GM23248 (cell line): ENCODE measurements around the gene POLA2. TPM values are rescaled to one million over a fixed set of nuclear protein-coding genes. Genes with fewer than 3 reads are reported as not detected.
"Not testable (repeated sequence)": the region's sequence is repeated elsewhere in the genome, so short reads cannot be mapped to it uniquely, and the experiment has no call there.

Source experiments
- DNase-seq: peaks from one replicate; pipeline ENCODE4 v3.0.0-alpha.2; 2015
- H2AFZ ChIP-seq: fragments of 200-600 bp; sonication (generic); 2 replicates; pipeline ENCODE4 v1.6.1; 2016; ENCODE audit warnings: antibody characterized with exemption
- H3F3A ChIP-seq: fragments of 200-600 bp; sonication (generic); 2 replicates; pipeline ENCODE4 v1.6.1; 2016; ENCODE audit warnings: mild to moderate bottlenecking, antibody characterized with exemption, mixed run types; ENCODE audit not compliant: insufficient read depth
- H3K27ac ChIP-seq: fragments of 200-600 bp; sonication (generic); 2 replicates; pipeline ENCODE4 v1.5.1; 2016; ENCODE audit warnings: mild to moderate bottlenecking
- H3K27me3 ChIP-seq: fragments of 200-600 bp; sonication (generic); replicated peaks from 2 replicates; pipeline ENCODE4 v1.6.1; 2016; ENCODE audit warnings: mild to moderate bottlenecking; ENCODE audit not compliant: insufficient read depth
- H3K36me3 ChIP-seq: fragments of 200-600 bp; sonication (generic); 2 replicates; pipeline ENCODE4 v1.6.1; 2016; ENCODE audit warnings: low read depth, mild to moderate bottlenecking
- H3K4me1 ChIP-seq: fragments of 200-600 bp; sonication (generic); 2 replicates; pipeline ENCODE4 v1.6.1; 2016; ENCODE audit warnings: mild to moderate bottlenecking; ENCODE audit not compliant: insufficient read depth
- H3K4me2 ChIP-seq: fragments of 200-600 bp; sonication (generic); one replicate; pipeline ENCODE4 v1.6.1; 2016; ENCODE audit warnings: mild to moderate bottlenecking; ENCODE audit not compliant: unreplicated experiment
- H3K4me3 ChIP-seq: fragments of 200-600 bp; sonication (generic); 2 replicates; pipeline ENCODE4 v1.5.1; 2016; ENCODE audit warnings: mild to moderate bottlenecking
- H3K79me2 ChIP-seq: fragments of 200-600 bp; sonication (generic); 2 replicates; pipeline ENCODE4 v1.6.1; 2016; ENCODE audit warnings: mild to moderate bottlenecking; ENCODE audit not compliant: insufficient read depth
- H3K9ac ChIP-seq: fragments of 200-600 bp; sonication (generic); 2 replicates; pipeline ENCODE4 v1.6.1; 2016; ENCODE audit warnings: mild to moderate bottlenecking
- H3K9me2 ChIP-seq: fragments of 200-600 bp; sonication (generic); 2 replicates; pipeline ENCODE4 v1.6.1; 2016; ENCODE audit warnings: mixed run types, mild to moderate bottlenecking, moderate library complexity; ENCODE audit not compliant: insufficient read depth
- H3K9me3 ChIP-seq: fragments of 200-600 bp; sonication (generic); one replicate; pipeline ENCODE4 v1.6.1; 2017; ENCODE audit warnings: low read depth
- H4K20me1 ChIP-seq: fragments of 200-600 bp; sonication (generic); 2 replicates; pipeline ENCODE4 v1.6.0; 2016; ENCODE audit not compliant: insufficient read depth
- EZH2 ChIP-seq: fragments of 200-600 bp; sonication (generic); IDR thresholded peaks from 2 replicates; pipeline ENCODE4 v1.6.1; 2018; ENCODE audit warnings: antibody characterized with exemption, mild to moderate bottlenecking; ENCODE audit not compliant: insufficient read depth, poor library complexity, severe bottlenecking
- EZH2phosphoT487 ChIP-seq: fragments of 200-600 bp; sonication (generic); IDR thresholded peaks from 2 replicates; pipeline ENCODE4 v1.6.1; 2018; ENCODE audit warnings: antibody characterized with exemption, moderate library complexity, mild to moderate bottlenecking, low read depth; ENCODE audit not compliant: insufficient read depth
- WGBS, 2 experiments: methylation state at CpG; one replicate each; pipeline ENCODE4 v1.1.6; 2015 to 2017; ENCODE audit warnings: low lambda C conversion rate in 2 of 2, low coverage in 1 of 2; ENCODE audit errors: missing lambda C conversion rate in 2 of 2; 5-methylcytosine and 5-hydroxymethylcytosine counted together
- in situ Hi-C: fragments of 300-500 bp; cut with MboI; formaldehyde crosslinking; loops from 2 replicates; pipeline ENCODE4 v1.15.0; 2020
- polyA plus RNA-seq: library from polyadenylated mRNA; unstranded; fragments of >200 nt; fragmentation: Nextera tagmentation; extraction: Ambion mirVana; gene quantifications from 2 replicates; pipeline ENCODE4 v1.2.1, GENCODE V29; 2016
- total RNA-seq: library from RNA; depleted of rRNA; stranded (reverse); fragments of >200 nt; shearing (Covaris generic); gene quantifications from 2 replicates; pipeline ENCODE4 v1.2.3, GENCODE V29; 2014

The POLA2 gene
- total and polyA plus RNA-seq, 2 experiments from 2014 or later, result 8.6 to 8.7 TPM

DNA sequence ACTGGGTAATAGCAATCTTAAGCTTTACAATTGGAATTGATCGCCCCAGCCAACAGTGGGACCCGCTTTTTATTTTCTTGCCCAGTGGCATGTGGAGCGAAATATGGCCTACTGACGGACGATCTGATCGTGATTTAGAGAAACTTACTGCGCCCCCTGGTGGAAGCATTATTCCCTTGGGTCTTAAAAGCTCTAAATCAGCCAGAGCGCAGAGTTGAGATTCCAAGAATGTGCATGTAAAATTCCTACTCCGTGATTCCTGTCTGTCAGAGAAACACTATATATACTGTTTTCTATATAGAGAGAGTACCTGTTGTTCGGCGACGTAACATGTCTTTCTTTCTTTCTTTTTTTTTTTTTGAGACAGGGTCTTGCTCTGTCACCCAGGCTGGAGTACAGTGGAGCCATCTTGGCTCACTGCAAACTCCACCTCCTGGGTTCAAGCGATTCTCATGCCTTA lies 68.2 kb downstream of the POLA2 start:
- no peak for TF ChIP-seq EZH2
- TF ChIP-seq EZH2phosphoT487, result no peak
- peak overlapping the region; percentile 68 for H2AFZ ChIP-seq
- peaks cover 4% of the 10 kb centered on the region; the same call in 1 of the 2 replicates for H3K4me1 ChIP-seq
- H3K9ac ChIP-seq, result peak overlapping the region; percentile 39
- H3F3A ChIP-seq, result peaks cover 46% of the 10 kb centered on the region
- H3K27me3 ChIP-seq, result no peaks in the 10 kb centered on the region
- peak overlapping the region; percentile 41; the same call in 1 of the 2 replicates for H3K27ac ChIP-seq
- peak overlapping the region; percentile 32 for H3K4me2 ChIP-seq
- WGBS, 2 experiments, result 2 to 3% methylated on average over 13 of the region's 13 CpGs
- H3K9me2 ChIP-seq, result no peaks in the 10 kb centered on the region
- peaks cover 13% of the 10 kb centered on the region for H3K79me2 ChIP-seq
- H3K36me3 ChIP-seq, result no peaks in the 10 kb centered on the region
- in situ Hi-C loops, result loop anchor here (10.0 kb wide), 1 partner anchor 55 kb away; no protein-coding TSS in a partner anchor
- 0 out of 2 replicates have a peak, but pooled peaks cover 1% of the 10 kb centered on the region for H4K20me1 ChIP-seq
- peak; percentile 94 for DNase-seq
- H3K4me3 ChIP-seq, result no peak overlapping the region
- no peaks in the 10 kb centered on the region for H3K9me3 ChIP-seq

DNA sequence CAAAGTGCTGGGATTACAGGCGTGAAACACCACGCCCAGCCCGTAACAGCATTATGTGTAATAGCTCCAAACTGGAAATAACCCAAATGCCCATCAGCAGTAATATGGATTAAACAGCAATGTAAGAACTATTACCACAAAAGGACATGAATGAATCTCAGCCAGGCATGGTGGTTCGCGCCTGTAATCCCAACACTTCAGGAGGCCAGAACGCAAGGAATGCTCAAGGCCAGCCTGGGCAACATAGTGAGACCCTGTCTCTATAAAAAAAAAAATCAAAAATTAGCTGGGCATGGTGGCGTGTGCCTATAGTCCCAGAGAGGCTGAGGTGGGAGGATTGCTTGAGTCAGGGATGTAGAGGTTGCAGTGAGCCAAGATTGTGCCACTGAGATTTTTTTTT lies 68.8 kb downstream of the POLA2 start:
- in situ Hi-C loops, result no loop called here
- no peak for DNase-seq
- Histone ChIP-seq H3K9me2 (no peaks in the 10 kb centered on the region), H3K4me1 (peaks cover 9% of the 10 kb centered on the region), H3K9me3 (no peaks in the 10 kb centered on the region), H3K27me3 (no peaks in the 10 kb centered on the region), H3K27ac (no peak overlapping the region), H3K4me2 (no peak overlapping the region), H3K36me3 (no peaks in the 10 kb centered on the region), H3F3A (peaks cover 48% of the 10 kb centered on the region), H3K79me2 (peaks cover 19% of the 10 kb centered on the region), H4K20me1 (peaks cover 6% of the 10 kb centered on the region; the same call in 1 of the 2 replicates), H3K9ac (0 out of 2 replicates have a peak overlapping the region, but pooled peaks have one; percentile 39), H2AFZ (peak overlapping the region; percentile 68), H3K4me3 (no peak overlapping the region)
- WGBS, 2 experiments, result 62 to 66% methylated on average over 7 of the region's 7 CpGs
- TF ChIP-seq EZH2, result no peak
- TF ChIP-seq EZH2phosphoT487, result no peak

DNA sequence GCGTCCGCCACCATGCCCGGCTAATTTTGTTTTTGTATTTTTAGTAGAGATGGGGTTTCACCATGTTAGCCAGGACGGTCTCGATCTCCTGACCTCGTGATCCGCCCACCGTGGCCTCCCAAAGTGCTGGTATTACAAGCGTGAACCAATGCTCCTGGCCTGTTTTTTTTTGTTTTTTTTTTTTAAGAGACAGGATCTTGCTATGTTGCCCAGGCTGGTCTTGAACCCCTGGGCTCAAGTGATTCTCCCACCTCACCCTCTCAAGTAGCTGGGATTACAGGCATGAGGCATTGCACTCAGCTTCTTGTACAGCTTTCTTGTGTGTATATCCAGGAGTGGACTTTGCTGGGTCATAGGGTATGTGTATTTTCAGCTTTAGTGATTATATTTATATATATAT lies 70.8 kb downstream of the POLA2 start:
- Histone ChIP-seq H3F3A (peaks cover 35% of the 10 kb centered on the region), H3K79me2 (peaks cover 39% of the 10 kb centered on the region), H3K4me1 (peaks cover 12% of the 10 kb centered on the region)
- H3K4me2 ChIP-seq, H4K20me1 ChIP-seq, DNase-seq, H3K27me3 ChIP-seq, H3K9me2 ChIP-seq, H3K9ac ChIP-seq, H2AFZ ChIP-seq, H3K36me3 ChIP-seq, H3K27ac ChIP-seq, in situ Hi-C loops, H3K9me3 ChIP-seq, H3K4me3 ChIP-seq: not testable (repeated sequence)
- WGBS, 2 experiments, result 86 to 92% methylated on average over 9 of the region's 9 CpGs

GRCh38 chr11:65334696-65335295 lies 73.0 kb downstream of the POLA2 start:
- H3K79me2 ChIP-seq, result peaks cover 61% of the 10 kb centered on the region
- no peaks in the 10 kb centered on the region for H3K36me3 ChIP-seq
- no peaks in the 10 kb centered on the region for H3K9me2 ChIP-seq
- H3K27me3 ChIP-seq, result no peaks in the 10 kb centered on the region
- in situ Hi-C loops, result no loop called here
- H3K9ac ChIP-seq, result peak overlapping the region; percentile 93
- 9 to 10% methylated on average over 5 of the region's 5 CpGs for WGBS, 2 experiments
- peak overlapping the region; percentile 89 for H3K4me2 ChIP-seq
- peaks cover 17% of the 10 kb centered on the region for H3F3A ChIP-seq
- peak; percentile 47 for DNase-seq
- H3K27ac ChIP-seq, result peak overlapping the region; percentile 81
- TF ChIP-seq EZH2, result no peak
- no peak for TF ChIP-seq EZH2phosphoT487
- peaks cover 17% of the 10 kb centered on the region; the same call in 1 of the 2 replicates for H4K20me1 ChIP-seq
- H2AFZ ChIP-seq, result peak overlapping the region; percentile 89; the same call in 1 of the 2 replicates
- peaks cover 9% of the 10 kb centered on the region for H3K4me1 ChIP-seq
- peak overlapping the region; percentile 95 for H3K4me3 ChIP-seq
- no peaks in the 10 kb centered on the region for H3K9me3 ChIP-seq
